ENCODE measurements around the gene OR1I1.

- TF ChIP-seq CTCF (IDR thresholded peaks at IDR 0.05 in 2 of 3, conservative IDR thresholded peaks at IDR 0.05 in 1 of 3; ENCODE audit: borderline replicate concordance in 1 of 3, insufficient read depth in 1 of 3, low read depth in 2 of 3, low read length in 2 of 3) (no peak), REST (IDR thresholded peaks at IDR 0.05; ENCODE audit: low read depth) (no peak), CEBPB (IDR thresholded peaks at IDR 0.05; ENCODE audit: low read depth) (no peak), ELF1 (IDR thresholded peaks at IDR 0.05; ENCODE audit: borderline replicate concordance, low read depth) (no peak), EZH2 (IDR thresholded peaks at IDR 0.05) (no peak), POLR2A (IDR thresholded peaks at IDR 0.05; ENCODE audit: borderline replicate concordance, extremely low read depth, insufficient read depth, insufficient read length) (no peak), ATF3 (IDR thresholded peaks at IDR 0.05) (no peak), RAD21 (IDR thresholded peaks at IDR 0.05; ENCODE audit: low read depth) (no peak), FOSL1 (IDR thresholded peaks at IDR 0.05; ENCODE audit: low read depth) (no peak), MAX (IDR thresholded peaks at IDR 0.05) (no peak), ZFX (IDR thresholded peaks at IDR 0.05) (no peak), POLR2AphosphoS5 (IDR thresholded peaks at IDR 0.05; ENCODE audit: low read depth, low read length) (no peak)
These were observed 44.4 kb upstream of the OR1I1 start for GRCh38 chr19:15037586-15037985.

All from HCT116 (cell line).